Epidermal melanocyte (primary cell): ENCODE data around the gene ZDHHC11.
"Not testable (repeated sequence)": the region's sequence is repeated elsewhere in the genome, so short reads cannot be mapped to it uniquely, and the experiment has no call there.

Experiments
- DNase-seq: peaks from one replicate; pipeline ENCODE4 v3.0.0; 2011; ENCODE audit warnings: low spot score; ENCODE audit not compliant: insufficient read length

ZDHHC11 gene

DNA sequence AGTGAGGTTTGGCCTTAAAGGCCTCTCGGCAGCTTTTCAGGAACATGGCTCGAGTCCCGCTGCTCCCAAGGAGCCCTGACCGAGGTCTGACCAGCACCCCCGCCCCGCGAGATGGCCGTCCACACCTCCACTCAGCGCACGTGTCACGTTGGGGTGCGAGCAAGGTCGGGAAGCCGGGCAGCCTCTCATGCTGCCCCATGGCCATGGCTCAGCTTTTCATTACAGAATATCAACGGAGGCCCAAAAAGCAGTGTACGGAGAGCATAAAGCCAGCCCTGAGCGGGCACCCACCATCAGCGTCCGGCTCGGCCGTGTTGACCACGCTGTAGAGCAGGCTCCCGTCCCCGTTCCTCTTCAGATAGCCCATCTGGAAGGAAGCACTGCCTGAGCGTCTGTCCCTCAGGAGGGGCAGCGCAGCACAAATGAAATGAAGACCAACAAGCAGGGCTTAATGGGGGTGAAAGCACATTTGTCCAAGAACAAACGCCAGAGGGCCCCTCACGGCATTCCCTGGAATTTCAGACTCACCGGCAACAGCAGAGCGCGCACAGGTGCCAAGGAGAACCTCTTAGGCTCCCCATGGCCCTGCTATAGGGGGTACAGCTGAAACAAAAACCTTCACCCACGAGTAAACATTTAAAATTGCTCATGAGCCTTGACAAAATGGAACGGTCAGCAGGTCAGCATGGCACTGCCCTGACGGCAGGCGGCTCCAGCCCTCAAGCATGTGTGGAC is 30.2 kb upstream of the ZDHHC11 start:
- DNase-seq: no peak

DNA sequence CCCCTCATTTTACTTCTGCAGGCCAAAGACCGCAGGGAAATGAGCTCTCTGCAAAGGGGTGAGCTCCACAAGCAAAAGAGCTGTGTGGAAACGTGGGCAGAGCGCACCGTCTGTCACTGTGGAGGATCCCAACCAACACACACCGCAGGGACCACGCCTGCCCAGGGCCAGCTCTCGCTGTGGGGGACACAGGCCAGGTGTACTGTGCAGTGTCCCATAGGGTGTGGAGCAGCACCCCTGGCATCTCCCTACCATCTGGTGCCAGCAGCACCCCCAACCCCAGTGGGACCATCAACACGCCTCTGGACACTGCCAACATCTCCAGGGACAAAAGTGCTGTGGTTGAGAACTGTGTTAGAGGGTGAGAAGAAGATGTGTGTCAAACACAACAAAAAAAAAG is 27.9 kb upstream of the ZDHHC11 start:
- not testable (repeated sequence) for DNase-seq

DNA sequence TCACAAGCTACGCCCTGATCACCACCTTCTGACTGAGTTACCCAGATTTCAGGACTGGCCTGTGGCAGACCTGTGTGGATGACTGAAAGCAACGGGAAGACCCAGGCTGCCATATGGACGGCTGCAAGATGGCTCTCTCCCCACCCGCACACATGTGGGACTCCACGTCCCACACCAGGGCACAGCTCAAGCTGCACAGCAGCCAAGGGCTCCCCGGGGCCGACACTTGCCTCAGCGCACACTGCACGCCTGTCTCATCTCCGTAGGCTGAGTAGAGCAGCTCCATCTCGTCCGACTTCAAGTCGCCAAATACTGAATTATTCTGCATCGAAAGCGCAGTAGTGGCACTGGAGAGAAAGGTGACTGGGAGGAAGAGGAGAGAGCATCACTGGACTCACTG is 27.3 kb upstream of the ZDHHC11 start:
- no peak for DNase-seq

DNA sequence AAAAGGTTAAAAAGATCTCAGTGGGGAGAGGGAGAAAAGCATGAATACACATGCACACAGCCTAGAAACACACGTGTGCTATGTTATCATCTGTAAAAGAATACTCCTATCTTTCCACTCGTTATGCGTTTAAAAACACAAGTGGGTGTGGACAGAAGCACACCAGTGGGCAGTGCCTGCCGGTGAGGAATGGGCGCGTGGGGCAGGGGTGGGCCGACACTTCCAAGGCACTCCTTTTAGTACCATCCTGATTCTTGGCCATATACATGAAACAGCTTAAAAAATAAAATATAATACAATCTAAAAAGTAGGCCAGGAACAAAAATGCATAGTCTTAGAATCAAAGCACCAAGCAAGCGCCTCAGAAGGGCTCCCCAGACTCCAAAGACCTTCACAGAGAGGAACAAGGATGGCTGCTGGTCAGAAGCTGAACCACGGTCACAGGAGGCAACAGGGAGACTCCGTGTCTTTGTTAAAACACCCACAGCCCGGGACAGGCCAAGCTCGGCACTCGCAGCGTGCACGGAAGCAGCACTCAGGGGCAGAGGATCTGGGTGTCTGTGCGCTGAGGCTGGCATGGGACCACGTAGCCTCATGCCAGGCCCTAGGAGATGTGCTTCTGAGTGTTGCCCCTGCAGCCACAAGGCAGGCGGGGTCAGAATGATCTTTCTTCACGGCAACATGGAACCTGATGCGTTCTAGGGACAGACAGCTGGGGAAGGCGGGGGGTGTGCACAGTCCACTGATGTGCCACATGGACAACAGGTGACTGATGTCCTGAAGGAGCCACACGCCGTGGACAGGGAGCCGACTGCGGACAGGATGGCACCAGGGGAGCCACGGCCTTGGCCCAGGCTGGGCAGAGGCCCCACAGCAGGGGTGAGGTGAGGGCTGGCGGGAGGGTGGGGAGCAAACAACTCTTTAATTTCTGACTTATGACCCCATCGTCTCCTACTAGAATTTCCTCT is 25.9 kb upstream of the ZDHHC11 start:
- DNase-seq: no peak

DNA sequence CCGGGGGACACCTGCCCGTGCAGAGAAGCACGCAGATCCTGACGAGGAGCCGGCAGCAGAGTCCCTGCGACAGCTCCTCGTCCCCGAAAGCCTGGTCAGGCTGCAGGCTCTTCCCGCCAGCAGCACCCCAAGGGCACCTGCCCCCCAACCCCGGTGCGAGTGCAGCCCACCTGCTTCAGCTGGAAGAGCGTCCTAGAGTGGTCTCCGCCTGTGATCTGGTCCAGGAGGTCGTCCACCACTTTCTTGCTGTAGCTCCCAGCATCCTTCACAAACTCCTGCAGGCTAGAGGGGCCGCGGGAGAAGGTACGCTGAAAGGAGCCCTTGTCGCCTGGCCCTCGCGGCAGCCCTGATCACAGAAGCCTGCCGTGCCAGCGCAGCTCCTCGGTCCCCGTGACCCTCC is 25.1 kb upstream of the ZDHHC11 start:
- DNase-seq: no peak

DNA sequence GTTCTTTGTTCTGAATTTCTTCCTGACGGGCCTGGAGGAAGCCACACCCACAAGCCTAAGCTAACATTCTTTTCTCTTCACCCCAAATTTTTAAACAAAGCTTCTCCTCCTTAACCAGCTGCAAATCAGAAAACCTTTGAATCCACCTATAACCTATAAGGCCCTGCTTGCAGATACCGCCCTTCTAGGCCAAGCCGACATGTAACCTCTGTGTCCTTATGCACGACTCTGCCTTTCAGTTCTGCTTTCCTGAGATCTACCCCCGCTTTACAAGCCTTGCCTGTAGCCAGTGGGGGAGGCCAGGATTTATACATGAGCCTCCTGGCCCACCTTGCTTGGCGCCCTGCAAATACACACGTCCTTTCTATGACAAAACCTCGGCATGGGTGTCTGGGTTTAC is 22.5 kb upstream of the ZDHHC11 start:
- no peak for DNase-seq

DNA sequence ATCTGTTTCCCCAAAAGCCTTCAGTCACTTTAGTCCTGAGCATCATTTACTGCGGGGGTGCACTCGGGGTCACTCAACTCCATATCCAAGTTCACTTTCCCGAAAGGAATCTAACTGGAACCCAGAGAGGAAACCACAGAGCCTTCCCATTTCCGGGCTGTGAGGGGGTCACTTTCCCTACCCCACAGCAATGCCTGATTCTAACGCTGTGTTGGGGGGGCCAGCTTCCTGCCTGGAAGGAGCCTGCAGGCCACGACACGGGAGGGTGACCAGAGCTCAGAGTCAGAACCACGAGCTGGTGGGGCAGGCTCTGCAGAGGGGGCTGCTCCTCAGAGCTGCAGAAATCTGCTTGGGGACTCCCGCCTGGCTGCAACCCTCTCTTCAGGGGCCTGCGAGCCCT is 21.5 kb upstream of the ZDHHC11 start:
- DNase-seq: no peak

DNA sequence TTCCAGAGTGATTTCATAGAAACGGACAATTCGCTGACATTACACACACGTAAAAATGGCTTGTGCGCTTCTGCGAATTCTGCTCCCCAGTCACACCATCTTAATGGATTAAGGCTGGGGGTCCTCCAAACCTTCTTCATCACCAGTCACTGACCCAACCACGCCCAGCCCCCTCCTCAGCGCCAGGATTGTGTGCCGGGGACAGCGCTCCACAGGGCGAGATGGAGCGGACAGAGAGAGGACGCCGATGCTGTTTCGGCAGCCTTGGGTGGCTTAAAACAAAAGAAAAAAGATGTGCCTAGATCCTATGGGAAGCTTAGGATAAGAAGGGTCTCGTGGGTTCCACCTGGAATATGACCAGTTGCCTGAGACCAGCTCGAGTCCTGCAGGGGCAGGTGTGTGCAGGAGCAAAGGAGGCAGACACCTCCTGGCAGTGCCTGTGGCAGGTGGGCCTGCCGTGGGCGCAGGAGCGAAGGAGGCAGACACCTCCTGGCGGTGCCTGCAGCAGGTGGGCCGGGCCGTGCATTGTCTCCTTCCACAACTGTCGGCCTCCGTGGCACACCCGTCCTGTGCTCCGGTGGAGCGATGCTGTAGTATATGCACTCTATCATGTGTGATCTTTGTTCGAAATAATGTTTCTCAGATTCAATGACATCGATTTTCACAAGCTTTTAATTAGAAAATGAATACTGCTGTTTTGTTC is 21.0 kb upstream of the ZDHHC11 start:
- DNase-seq: no peak

DNA sequence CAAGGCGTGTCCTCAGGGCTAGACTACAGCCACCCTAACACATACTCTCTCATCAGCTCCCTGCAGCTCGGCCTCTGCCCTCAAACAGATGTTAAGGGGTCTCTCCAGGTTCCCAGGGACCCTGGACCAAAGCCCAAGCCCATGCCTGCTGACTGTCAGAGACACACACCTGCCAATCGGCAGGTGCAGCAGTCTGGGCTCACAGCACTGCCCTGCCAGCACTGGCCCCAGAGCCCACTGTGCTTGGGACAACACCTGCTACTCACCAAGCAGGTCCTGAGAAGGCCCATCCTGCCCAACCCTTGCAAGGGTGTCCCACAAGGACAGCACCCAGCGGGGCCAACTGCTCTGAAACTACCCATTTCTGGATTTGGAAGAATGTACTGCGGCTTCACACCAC is 20.2 kb upstream of the ZDHHC11 start:
- DNase-seq: no peak

DNA sequence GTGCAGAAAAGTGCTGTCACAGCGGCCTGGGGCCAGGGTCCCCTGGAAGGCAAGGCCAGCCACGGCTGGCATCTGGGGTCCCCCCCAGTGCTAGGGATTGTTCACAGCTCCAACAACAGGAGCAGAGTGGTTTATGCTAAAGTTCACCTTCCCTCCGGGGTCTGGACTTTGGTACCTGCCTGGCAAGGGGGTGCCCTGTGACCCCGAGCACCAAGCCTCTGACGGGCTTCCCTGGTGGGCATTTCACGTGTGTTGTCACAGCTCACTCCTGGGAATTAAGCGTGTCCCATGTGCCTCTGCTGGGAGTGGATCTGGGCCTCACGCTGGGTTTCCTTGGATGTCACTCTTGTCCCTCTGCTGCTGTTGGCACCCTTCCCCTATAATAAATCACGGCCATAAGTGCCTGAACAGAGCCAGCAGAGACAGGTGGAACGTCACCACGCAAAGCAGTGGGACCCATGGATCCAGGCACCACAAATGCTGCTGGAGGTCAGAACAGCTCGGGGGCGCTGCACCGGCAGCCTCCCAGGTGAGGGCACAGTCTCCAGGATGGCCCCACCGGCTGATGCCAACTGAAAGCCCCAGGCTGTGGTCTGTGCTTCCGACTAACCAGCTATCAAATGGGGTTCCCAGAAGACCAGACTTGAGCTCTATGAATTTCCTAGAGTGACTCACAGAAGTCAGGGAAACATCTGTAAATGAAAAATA is 17.8 kb upstream of the ZDHHC11 start:
- DNase-seq: no peak

DNA sequence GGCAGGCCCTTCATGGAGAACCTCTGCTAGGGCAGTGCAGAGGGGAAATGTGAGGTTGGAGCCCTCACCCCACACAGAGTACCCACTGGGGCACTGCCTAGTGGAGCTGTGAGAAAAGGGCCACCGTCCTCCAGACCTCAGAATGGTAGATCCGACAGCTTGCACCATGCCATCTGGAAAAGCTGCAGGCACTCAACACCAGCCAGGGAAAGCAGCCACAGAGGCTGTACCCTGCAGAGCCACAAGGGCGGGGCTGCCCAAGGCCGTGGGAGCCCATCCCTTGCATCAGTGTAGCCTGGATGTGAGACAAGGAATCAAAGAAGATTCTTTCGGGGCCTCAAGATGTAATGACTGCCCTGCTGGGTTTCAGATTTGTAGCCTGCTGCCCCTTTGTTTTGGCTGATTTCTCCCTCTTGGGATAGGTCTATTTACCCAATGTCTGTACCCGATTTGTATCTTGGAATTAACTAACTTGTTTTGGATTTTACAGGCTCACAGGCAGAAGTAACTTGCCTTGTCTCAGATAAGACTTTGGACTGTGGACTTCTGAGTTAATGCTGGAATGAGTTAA is 16.6 kb upstream of the ZDHHC11 start:
- no peak for DNase-seq

DNA sequence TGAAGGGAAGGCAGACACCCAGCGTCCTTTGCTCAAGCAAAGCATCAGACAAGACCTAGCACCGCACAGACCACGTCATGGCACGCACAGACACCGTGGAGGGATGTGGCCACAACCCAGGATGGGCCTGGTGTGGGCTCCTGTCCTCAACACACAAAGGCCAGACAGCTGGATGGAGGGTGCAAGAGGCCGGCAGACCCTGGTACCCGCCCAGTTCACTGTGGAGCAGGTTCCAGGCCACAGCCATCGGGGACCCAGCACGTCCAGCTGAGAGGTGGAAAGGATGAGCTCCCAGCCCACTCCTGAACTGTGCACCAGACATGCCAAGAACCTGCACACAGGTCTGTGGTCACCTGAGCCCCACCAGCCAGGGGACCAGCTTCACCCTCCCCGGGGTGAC is 15.0 kb upstream of the ZDHHC11 start:
- DNase-seq: no peak

DNA sequence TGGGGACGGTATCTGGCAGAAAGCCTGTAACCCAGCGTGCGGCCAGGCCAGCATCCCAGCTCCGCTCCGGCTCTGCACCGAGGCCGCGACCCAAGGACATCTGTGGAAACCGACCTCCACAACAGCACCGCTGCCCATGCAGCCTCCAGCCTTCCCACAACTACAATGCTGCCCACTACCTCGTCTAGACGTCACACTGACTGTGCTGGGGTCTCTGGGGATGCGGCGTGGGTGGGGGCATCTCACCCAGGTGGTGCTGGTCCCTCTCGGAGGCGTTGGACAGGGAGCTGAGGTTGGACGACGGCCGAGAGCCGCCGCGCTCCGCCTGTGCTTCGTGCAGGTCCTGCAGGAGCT is 14.4 kb upstream of the ZDHHC11 start:
- DNase-seq: no peak

DNA sequence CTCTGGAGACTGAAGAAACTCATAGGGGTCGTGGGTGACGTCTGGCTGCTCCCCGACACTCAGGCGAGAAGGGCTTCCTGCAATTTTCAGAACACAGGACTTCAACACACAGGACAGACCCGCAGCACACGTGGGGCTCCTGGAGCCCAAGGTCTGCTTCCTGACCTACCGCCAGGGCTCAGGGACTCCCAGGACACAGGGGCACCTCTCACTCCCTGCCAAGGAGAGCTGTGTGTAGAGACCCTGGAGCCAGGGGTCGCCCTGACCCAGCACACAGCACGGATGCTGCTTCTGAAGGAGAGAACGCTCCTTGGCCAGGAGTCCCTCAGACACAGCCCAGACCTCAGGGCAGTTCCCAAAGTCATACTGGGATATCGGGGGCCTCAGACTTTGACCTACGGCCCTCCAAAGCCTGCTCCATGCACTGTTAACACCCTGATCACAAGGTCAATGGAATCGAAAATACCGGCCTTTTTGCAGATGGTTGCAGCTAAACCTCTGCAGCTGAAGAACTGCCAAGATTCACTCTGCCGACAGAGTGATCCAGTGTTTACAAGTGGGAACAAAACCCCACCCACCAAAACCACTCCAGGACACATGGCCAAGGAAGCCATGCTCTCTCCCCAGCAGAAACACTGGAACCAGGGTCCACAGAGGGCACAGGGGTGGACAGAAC is 13.8 kb upstream of the ZDHHC11 start:
- no peak for DNase-seq

DNA sequence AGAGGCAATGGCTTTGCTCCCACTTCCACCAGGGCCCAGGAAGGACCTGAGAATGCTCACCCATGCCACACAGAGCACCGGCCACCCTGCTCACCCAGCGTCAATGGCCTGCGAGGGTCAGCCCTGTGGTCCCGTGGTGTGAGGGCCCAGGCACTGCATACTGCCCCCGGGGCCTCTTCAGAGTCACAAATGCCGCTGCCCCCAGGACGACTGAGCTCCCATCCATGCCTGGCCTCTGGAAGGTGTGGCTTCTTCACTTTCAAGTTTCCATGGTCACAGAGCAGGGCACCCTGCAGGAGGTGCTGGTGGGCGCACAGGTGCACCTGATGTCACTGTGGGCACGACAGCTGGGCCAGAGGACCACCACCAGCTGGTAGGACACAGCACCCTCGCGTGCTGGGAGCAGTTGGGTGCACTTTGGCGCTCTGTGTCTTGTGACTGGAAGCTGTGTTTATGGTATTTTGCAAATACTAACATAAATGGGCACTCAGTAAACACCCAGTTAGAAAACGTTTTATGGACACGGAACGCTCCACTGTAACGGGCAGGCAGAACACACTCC is 12.5 kb upstream of the ZDHHC11 start:
- DNase-seq: no peak

DNA sequence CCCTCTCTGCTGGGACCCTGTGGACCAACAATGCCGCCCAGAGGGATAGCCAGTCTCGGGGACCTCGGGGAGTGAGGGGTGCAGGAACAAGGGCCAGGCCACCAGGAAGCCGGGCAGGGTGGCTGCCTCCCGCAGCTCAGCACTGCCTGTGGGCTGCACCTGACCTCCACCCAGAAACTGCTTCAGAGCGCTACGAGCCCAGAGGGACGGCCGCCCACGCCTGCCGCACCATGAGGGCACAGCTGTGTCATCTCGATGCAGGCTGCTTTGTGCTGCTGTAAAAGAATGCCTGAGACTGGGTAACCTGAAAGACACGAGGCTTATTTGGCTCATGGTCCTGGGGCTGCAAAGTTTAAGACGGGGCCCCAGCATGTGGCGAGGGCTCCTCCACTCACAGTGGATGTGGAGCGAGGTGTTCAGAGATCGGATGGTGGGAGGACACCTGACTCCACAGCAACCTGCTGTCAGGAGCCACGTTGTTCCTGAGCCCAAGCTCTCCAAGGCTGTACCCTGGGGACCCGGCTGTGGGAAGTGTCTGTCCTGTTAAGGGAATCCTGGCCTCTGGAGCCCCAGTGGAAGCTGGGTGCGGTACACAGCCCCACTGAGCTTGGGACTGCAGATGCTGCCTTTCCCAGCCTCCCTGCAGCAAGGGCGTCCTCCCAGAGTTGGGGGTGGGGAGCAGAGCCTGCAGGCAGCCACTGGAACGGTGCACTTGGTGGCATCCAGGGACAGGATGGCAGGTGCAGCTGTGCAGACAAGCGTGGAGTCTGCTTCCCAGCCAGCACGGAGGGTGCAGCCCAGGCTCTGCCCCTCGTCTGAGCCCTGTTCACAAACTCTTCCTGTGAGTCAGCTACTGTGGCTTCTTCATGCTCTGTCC is 11.8 kb upstream of the ZDHHC11 start:
- no peak for DNase-seq

DNA sequence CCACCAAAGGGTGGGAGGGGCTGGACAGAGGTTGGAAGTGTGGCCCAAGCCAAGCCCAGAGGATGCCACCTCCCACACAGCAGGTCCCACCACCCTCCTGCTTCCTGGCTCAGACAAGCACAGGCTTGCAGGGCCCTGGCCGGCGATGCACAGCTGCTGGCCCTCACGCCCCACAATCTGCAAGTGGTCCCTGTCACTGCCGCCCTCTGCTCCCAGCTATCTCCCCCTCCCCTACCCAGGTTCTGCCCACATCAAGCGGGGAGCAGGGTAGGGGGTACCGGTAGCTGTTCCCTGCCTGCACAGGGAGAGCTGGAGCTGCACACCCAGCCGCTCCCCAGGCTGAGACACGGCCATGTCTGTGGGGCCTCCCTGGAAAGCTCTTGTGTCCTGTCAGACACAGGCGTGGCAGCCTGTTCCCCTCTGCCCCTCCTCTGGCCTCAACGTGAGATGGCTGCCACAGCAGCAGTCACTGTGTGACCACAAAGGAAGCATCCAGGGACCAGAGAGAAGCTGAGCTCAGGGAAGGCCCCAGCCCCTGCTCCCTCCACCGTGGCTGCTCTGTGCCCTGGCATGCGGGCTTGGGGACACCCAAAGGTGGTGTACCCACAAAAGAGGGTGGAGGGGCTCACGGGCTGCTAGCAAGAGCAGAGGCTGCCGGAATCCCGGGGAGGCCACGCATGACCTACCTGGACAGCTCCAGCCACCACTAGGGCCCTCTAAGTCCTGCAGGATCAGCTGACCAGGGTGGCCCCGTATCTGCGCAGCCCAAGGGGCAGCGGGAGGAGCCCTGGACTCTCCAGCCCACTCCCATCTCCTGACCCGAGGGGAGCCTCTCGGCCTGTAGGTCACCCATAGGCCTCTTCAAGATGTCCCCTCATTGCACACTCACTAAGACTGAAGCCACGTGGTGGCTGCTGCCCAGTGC is 10.9 kb upstream of the ZDHHC11 start:
- DNase-seq: no peak

DNA sequence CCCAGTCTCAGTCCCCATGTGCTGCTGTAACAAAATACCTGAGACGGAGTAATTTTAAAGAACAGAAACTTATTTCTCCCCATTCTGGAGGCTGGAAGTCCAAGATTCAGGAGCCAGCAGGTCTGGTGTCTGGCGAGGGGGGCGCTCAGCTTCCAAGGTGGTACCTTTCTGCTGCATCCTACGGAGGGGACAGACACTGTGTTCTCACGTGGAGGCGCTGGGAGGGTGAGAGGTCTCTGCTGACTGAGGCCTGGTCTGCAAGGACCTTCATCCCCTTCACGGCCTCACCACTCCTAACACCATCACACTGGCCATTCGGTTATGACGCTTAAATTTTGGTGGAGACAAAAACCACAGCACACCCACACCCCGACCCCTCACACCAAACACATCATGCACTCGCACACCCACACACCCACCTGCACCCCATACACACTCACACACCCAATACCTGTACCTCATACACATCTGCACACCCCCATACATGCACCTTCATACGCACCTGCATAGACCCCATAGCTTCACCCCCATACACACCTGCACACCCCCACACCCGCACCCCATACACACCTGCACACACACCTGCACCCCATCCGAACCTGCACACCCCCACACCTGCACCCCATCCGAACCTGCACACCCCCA is 9.8 kb upstream of the ZDHHC11 start:
- DNase-seq: no peak
